TTC549 (cell line): ENCODE measurements around the gene PLXND1.
"Not testable (repeated sequence)": the region's sequence is repeated elsewhere in the genome, so short reads cannot be mapped to it uniquely, and the experiment has no call there.

Source experiments
- FAIRE-seq: peaks from 2 replicates; lab custom pipeline; 2012; peaks lifted over from hg19 to GRCh38; lab: Jason Lieb, UNC

Gene PLXND1

DNA sequence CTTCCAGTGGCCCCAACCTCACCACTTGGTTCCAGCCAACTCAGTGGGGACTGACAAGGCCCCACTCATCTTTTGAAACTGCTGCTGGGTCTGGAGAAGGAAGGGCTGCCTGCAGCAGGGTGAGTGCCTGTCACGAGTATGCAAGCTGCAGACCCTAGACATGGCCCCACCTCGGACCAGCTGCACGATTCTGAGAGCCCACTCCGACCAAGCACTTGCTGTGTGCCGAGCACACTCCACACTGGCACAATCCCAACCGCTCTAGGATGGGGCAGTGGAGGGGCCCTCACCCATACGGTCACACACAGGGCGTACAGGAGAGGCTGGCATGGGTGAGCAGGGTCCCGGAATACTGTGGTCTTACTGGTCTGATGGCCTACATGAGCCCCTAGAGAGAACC, 8.0 kb upstream of the PLXND1 start:
- FAIRE-seq, result no peak

DNA sequence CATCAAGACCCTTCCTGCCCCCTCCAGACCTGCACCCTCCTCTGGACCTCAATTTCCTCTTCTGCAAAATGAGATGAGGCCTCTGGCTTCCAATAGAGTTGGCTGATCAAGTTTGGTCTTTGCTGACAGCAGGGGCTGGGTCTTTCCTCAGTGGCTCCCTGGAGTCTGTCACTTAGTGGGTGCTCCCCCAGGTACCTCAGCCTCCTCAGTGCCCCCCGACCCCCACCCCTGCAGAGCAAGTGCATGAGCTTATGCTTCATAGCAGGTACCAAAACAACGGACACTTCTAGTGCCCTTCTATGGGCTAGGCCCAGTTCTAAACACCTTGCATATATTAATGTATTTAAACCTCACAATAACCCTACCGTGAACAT, 6.9 kb upstream of the PLXND1 start:
- no peak for FAIRE-seq

GRCh38 chr3:129612534-129613366, 6.3 kb upstream of the PLXND1 start:
- no peak for FAIRE-seq

DNA sequence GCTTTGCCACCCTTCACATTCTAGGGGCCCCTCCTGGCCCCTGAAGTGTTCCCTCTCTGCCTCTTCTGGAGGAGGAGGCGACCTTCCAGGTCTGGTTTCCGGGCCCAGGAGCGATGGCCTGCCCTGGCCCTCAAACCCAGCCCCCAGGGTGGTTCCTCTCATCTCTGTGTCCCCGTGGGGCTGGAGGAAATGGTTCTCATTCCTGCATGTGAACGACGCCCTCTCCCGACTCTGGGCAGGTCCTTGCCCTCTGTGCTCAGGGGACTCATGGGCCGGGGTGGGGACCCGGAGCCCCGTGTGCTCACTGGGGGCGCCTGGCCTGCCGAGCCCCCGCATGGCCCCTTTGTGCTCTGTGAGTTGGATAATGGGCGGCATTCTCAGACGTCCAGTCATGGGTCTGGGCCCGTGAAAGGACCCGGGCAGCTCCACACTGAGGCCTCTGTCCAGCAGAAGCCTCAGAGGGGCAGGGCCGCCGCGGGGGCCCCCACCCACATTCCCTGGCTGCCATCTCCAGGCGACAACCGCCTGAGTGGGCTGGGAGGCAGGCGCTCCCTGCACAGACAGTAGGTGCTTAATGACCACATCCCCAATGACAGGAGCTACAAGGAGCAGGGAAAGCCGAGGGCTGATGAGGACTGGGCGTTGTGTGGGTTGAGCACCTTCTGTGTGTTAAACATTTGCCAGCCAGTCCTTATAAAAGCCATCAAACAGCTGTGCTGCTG, 5.5 kb upstream of the PLXND1 start:
- FAIRE-seq, result no peak

- no peak for FAIRE-seq
These were observed 4.9 kb upstream of the PLXND1 start for GRCh38 chr3:129611446-129611800.

DNA sequence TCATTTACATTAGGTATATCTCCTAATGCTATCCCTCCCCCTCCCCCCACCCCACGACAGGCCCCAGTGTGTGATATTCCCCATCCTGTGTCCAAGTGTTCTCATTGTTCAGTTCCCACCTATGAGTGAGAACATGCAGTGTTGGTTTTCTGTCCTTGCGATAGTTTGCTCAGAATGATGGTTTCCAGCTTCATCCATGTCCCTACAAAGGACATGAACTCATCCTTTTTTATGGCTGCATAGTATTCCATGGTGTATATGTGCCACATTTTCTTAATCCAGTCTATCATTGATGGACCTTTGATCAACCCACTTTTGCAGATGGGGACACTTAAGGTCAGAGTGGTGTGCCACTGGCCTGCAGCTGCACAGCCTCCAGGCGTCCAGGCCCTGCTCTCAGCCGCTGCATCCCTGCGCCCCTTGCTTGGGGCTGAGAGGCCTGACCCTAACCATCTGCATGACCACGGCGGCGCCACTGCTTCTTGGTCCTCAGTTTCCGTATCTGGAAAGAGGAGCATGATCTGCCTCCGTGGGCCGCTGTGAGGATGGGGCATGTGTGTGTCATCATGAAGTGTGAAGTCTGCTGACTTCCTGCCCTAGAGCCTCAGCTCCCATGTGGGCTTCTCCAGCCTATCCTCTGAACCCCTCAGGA, 4.4 kb upstream of the PLXND1 start:
- FAIRE-seq, result not testable (repeated sequence)

- no peak for FAIRE-seq
These were observed 3.8 kb upstream of the PLXND1 start for GRCh38 chr3:129610276-129610675.

DNA sequence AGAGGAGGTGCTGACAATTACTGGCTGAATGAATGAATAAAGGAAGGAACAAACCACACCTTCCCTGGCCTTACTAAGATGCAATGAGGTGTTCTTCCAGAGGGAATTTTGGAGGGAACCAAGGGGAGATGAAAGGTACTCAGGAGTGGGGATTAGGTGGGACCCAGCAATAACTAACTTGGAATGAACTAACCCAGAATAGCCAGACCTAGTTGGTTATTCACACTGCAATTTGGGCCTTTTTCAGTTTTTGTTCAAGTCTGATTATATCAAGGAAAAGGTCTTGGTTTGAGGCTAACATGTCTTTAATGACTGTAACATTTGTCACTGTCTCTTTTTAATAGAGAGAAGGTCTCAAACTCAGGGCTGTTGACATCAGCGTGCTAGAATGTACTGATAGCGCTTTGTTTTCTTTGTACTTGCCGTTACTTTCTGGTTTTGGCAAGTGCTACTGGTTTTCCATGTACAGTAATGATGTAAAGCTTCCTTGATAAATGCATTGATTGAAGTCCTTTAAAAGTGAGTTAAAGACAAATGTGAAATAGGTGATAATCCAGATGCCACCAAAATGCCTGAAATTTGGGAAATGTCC, 3.2 kb upstream of the PLXND1 start:
- no peak for FAIRE-seq

DNA sequence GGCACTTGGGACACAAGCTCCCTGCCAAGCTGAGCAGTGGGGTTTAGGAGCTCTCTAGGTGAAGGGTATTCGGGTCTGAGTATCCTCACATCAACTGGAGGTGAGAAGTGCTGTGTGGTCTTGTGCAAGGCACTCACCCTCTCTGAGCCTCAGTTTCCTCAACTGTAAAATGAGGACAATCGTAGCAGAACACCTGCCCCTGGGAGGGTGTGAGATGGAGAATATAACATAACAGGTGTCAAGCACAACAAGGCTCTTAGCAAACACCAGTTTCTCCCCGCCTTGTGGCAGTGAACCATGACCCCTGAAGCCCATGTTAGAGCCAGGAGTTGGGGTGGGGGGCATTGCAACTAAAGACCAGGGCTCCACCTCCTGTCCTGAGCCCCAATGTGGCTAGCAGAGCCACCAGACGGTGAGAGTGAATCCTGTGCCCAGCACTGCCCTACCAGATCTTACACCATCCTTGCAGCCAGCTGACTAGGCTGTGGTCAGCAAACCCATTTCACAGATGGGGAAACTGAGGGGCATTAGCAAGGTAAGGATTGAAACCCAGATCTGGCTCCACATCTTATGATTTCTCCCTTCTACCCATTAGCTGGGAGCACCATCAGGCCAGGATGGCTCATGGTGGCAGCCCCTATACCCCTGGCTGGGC, 2.6 kb upstream of the PLXND1 start:
- FAIRE-seq, result no peak

GRCh38 chr3:129608087-129608935, 1.8 kb upstream of the PLXND1 start:
- FAIRE-seq, result no peak

- no peak for FAIRE-seq
These were observed 1.1 kb upstream of the PLXND1 start for GRCh38 chr3:129607391-129608068.

DNA sequence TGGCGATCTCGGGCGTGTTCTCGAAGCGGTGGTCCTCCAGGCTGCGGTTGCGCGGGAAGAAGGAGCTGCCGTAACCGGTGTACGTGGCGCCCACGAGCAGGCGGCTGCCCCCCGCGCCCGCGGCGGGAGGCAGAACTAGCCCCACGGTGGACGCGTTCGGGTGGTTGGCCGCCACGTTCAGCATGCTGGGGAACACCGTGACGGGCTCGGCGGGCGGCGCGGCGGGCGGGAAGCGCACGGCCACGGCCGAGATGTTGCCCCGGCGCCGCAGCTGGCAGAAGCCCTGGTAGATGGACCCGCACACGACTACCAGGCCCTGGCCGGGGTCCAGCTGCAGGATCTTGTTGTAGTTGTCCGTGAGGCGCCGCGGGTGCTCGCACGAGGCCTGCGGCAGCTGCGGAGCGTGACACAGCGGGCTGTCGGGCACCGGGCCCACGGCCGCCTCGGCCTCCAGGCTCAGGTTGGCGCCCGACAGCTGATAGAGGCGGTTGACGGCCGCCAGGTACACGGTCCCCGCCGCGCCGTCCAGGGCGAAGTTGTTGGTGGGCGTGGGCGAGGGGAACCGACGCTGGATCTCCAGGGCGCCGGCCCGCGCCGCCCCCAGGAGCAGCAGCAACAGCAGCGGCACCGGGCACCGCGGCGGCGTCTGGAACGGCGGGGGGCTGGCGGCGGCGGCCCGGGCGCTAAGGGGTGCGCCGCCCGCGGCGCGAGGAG, 397 bp downstream of the PLXND1 start:
- FAIRE-seq, result no peak

DNA sequence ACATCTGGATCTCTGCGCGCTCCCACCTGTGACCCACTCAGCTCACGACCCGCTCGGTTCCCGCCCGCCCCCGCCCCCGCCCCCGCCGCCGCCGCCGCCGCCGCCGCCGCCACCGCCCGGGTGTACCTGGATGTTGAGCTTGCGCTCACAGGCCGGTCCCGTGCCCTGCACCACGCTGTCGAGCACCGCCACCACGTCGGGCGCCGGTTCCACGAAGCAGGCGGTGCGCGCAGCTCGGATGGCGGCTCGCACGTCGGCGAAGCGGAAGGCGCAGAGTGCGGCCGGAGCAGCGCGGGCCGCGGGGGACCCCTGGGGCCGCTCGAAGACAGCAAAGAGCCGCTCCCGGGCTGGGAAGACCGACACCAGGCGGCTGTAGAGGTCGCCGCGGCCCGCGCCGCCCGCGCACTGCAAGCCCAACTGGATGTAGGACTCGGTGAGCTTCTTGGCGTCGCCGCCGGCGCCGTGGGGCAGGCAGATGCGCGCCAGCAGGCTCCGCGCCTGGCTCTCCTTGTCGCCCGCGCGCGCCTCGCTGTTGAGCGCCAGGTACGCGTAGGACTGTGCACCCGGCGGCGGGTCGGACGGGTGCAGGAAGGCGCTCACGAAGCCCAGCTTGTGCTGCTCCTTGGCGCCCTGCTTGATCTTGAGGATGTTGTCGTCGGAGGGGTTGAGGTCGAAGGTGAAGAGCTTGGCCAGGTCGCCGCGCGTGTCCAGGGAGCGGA, 1.1 kb downstream of the PLXND1 start:
- no peak for FAIRE-seq

DNA sequence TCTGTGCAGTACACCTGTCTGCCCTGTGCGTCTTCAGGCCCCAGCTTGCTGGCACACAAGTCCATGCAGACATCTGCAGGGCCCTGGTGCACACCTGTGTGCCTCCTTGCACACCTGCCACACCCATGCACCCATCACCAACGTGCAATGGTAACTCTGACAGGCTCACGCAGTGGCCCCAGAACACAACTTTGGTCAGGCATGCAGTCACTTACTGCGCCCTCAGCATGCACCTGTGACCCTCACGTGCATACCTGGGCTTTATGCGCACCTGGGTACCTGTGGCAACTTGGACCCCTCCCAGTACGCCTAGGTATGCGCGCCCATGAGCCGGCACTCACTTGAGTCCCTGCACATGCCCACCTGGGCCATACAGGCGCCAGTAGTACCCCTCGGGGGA, 1.7 kb downstream of the PLXND1 start:
- no peak for FAIRE-seq

GRCh38 chr3:129603991-129604749, 2.3 kb downstream of the PLXND1 start:
- FAIRE-seq, result no peak

DNA sequence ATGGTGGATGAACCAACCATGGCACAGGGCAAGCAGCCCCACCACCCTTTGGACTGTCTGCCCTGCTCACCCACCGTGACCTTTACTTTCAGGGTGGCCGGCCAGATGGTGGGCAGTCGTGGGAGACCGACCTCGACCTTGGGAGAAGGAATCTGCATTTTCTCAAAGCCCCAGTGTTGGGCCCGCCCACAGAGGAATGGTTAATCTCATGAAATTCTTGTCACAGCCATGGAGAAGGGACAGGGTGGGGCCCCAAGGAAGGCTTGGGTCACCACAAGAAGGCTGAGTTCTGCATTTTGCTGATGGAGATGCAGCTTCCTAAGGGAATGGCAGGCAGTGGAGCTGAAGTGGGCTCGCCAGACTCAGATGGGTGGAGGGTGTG, 2.9 kb downstream of the PLXND1 start:
- FAIRE-seq, result no peak

GRCh38 chr3:129602730-129603560, 3.5 kb downstream of the PLXND1 start:
- FAIRE-seq, result no peak

- FAIRE-seq, result no peak
These were observed 4.2 kb downstream of the PLXND1 start for GRCh38 chr3:129602309-129602708.
